NCI-H524 (cell line): Measurements from ENCODE around the gene HPN.
"Not testable (repeated sequence)": the region's sequence is repeated elsewhere in the genome, so short reads cannot be mapped to it uniquely, and the experiment has no call there.

Experiments
- DNase-seq, 2 experiments: peaks; one replicate each; lab custom pipeline; 2025; lab: John Stamatoyannopoulos, UW

Gene HPN

GRCh38 chr19:35027851-35028599 is 13.5 kb upstream of the HPN start:
- no peak for DNase-seq

GRCh38 chr19:35028600-35028885 is 13.0 kb upstream of the HPN start:
- not testable (repeated sequence) for DNase-seq

GRCh38 chr19:35029275-35029736 is 12.2 kb upstream of the HPN start:
- not testable (repeated sequence) for DNase-seq

GRCh38 chr19:35029737-35030256 is 11.7 kb upstream of the HPN start:
- peak in 1 of 2 experiments; percentile 23 for DNase-seq

- peak; percentile 25 to 54 for DNase-seq
Observed at GRCh38 chr19:35030257-35031071, 11.1 kb upstream of the HPN start, which contains the start of gene SCN1B. Gene SCN1B (plus strand): TSS chr19:35030470. CDS start chr19:35030821, 351 bp downstream.

GRCh38 chr19:35031072-35031881 is 10.2 kb upstream of the HPN start:
- DNase-seq, result peak; percentile 69 to 76

GRCh38 chr19:35032356-35032865 is 9.1 kb upstream of the HPN start:
- DNase-seq, result no peak

GRCh38 chr19:35033067-35034004 is 8.2 kb upstream of the HPN start:
- peak; percentile 66 to 75 for DNase-seq

GRCh38 chr19:35034005-35034502 is 7.5 kb upstream of the HPN start:
- peak in 1 of 2 experiments; percentile 64 for DNase-seq

- no peak for DNase-seq
Observed at GRCh38 chr19:35034588-35035382, 6.7 kb upstream of the HPN start.

GRCh38 chr19:35037716-35038622 is 3.6 kb upstream of the HPN start:
- DNase-seq, result peak; percentile 66 to 88

- DNase-seq, result peak; percentile 19 to 69
Observed at GRCh38 chr19:35038623-35039512, 2.7 kb upstream of the HPN start.

- no peak for DNase-seq
Observed at GRCh38 chr19:35039881-35040825, 1.4 kb upstream of the HPN start.

- DNase-seq, result no peak
Observed at GRCh38 chr19:35040826-35041547, 534 bp upstream of the HPN start.

GRCh38 chr19:35042056-35042730 is 672 bp downstream of the HPN start:
- DNase-seq, result no peak
